Stomach (tissue), 9 donors: ENCODE measurements around the gene TECTB. TPM values are rescaled to one million over a fixed set of nuclear protein-coding genes. Genes with fewer than 3 reads are reported as not detected.

Source experiments
- DNase-seq, 2 donors: peaks; one replicate each; pipeline versions ENCODE4 v3.0.0 to v3.0.0-alpha.2; 2013 to 2019
- H3K27ac ChIP-seq, 5 donors: fragments of 200-600 bp in 4 of 5; sonication (generic) in 4 of 5; one replicate each; pipeline ENCODE4 v1.5.1; 2013 to 2019; ENCODE audit warnings: mild to moderate bottlenecking in 1 of 5, moderate library complexity in 1 of 5
- H3K27me3 ChIP-seq, 3 donors: fragments of 200-600 bp; sonication (generic); one replicate each; pipeline ENCODE4 v1.5.1; 2017 to 2019; ENCODE audit warnings: mixed run types in 1 of 3
- H3K36me3 ChIP-seq, 4 donors: fragments of 200-600 bp; sonication (generic); 1 replicate in 3 of 4; 2 replicates in 1 of 4; pipeline ENCODE4 v1.5.1; 2016 to 2019
- H3K4me1 ChIP-seq, 4 donors: fragments of 200-600 bp; sonication (generic); one replicate each; pipeline ENCODE4 v1.5.1; 2016 to 2019
- H3K4me3 ChIP-seq, 4 donors: fragments of 200-600 bp; sonication (generic) in 3 of 4; one replicate each; pipeline ENCODE4 v1.5.1; 2016 to 2019; ENCODE audit warnings: mild to moderate bottlenecking in 1 of 4
- H3K9me3 ChIP-seq, 4 donors: fragments of 200-600 bp; sonication (generic); one replicate each; pipeline ENCODE4 v1.5.1; 2016 to 2019
- CTCF ChIP-seq, 7 experiments: fragments of 450-650 bp in 4 of 7; fragments of 200-600 bp in 3 of 7; sonication (generic) in 3 of 7; IDR thresholded peaks; one replicate each; pipeline ENCODE4 v1.5.1; 2016 to 2019; ENCODE audit warnings: antibody characterized with exemption in 7 of 7, control low read depth in 2 of 7, mild to moderate bottlenecking in 1 of 7
- EP300 ChIP-seq: sonication (generic); formaldehyde crosslinking; IDR thresholded peaks from one replicate; pipeline ENCODE4 v1.6.1; 2017; ENCODE audit warnings: antibody characterized with exemption
- POLR2A ChIP-seq, 4 donors: fragments of 450-650 bp; IDR thresholded peaks; one replicate each; pipeline ENCODE4 v1.6.1; 2016; ENCODE audit warnings: antibody characterized with exemption in 4 of 4, control low read depth in 2 of 4, mild to moderate bottlenecking in 1 of 4, moderate library complexity in 1 of 4
- POLR2AphosphoS5 ChIP-seq, 3 donors: sonication (generic); formaldehyde crosslinking; IDR thresholded peaks; one replicate each; pipeline ENCODE4 v1.6.1; 2016; ENCODE audit warnings: antibody characterized with exemption in 3 of 3
- WGBS, 5 donors: extraction: QIAGEN DNeasy Blood & Tissue Kit in 3 of 5; methylation state at CpG; one replicate each; pipeline versions ENCODE4 v1.1.5 to v1.1.7; 2013 to 2018; 5-methylcytosine and 5-hydroxymethylcytosine counted together
- intact Hi-C: fragments of 100-400 bp; cut with DNase I; formaldehyde crosslinking; loops from one replicate; pipeline ENCODE4 v1.15.1; 2023; ENCODE audit warnings: low total_unique reads
- polyA plus RNA-seq, 3 donors: library from polyadenylated mRNA; stranded (reverse); fragments of 200-250 nt; gene quantifications; one replicate each; pipeline ENCODE4 v1.2.3, GENCODE V29; 2013
- total RNA-seq, 5 donors: library from RNA; depleted of rRNA; stranded (reverse); fragments of >200 nt; gene quantifications; one replicate each; pipeline versions ENCODE4 v1.1.0 to v1.2.3, GENCODE V29; 2014 to 2016
- donor health status: healthy with polysubstance abuse.
- donor health status: Bipolar disorder and iron deficiency.
- donor health status: healthy.

TECTB gene
- total and polyA plus RNA-seq, 8 donors, result not detected

- H3K9me3 ChIP-seq, result no peaks in the 10 kb centered on the region
- no peak for TF ChIP-seq POLR2AphosphoS5 (IDR thresholded peaks at IDR 0.05)
- TF ChIP-seq CTCF (IDR thresholded peaks at IDR 0.05), result no peak
- TF ChIP-seq EP300, result no peak
- no peaks in the 10 kb centered on the region for H3K36me3 ChIP-seq
- peak; percentile 25 to 37 for DNase-seq
- H3K4me3 ChIP-seq, result no peak overlapping the region
- WGBS, 5 donors, result 16 to 44% (median 33%) methylated on average over 4 of the region's 4 CpGs
- H3K4me1 ChIP-seq, result peaks cover 6 to 20% (median 13%) of the 10 kb centered on the region in 4 donors
- no peaks in the 10 kb centered on the region for H3K27me3 ChIP-seq
- peak overlapping the region in 4 of 5 donors; percentile 2 to 61 (median 34) for H3K27ac ChIP-seq
- intact Hi-C loops, result no loop called here
Observed at GRCh38 chr10:112330162-112330561, 47.0 kb downstream of the TECTB start.

- TF ChIP-seq POLR2A (IDR thresholded peaks at IDR 0.05), result no peak
- TF ChIP-seq POLR2AphosphoS5 (IDR thresholded peaks at IDR 0.05), result peak in 1 of 3 donors; percentile 9
- no peaks in the 10 kb centered on the region for H3K36me3 ChIP-seq
- peaks cover 6 to 20% (median 15%) of the 10 kb centered on the region in 4 donors for H3K4me1 ChIP-seq
- no peak overlapping the region for H3K4me3 ChIP-seq
- WGBS, 5 donors, result 23 to 63% (median 38%) methylated on average over 1 of the region's 1 CpG
- no peaks in the 10 kb centered on the region for H3K27me3 ChIP-seq
- intact Hi-C loops, result no loop called here
- DNase-seq, result peak; percentile 37 to 67
- no peaks in the 10 kb centered on the region for H3K9me3 ChIP-seq
- peak overlapping the region; percentile 27 to 62 (median 41) for H3K27ac ChIP-seq
Observed at GRCh38 chr10:112330607-112331160, 47.5 kb downstream of the TECTB start.

GRCh38 chr10:112332022-112332421 is 48.8 kb downstream of the TECTB start:
- H3K27me3 ChIP-seq, result no peaks in the 10 kb centered on the region
- WGBS, 5 donors, result 36 to 59% (median 48%) methylated on average over 3 of the region's 3 CpGs
- peak overlapping the region in 1 of 5 donors; percentile 67 for H3K27ac ChIP-seq
- DNase-seq, result no peak
- no peaks in the 10 kb centered on the region for H3K9me3 ChIP-seq
- no peaks in the 10 kb centered on the region for H3K36me3 ChIP-seq
- no peak overlapping the region for H3K4me3 ChIP-seq
- no peak for TF ChIP-seq POLR2AphosphoS5 (IDR thresholded peaks at IDR 0.05)
- no peak for TF ChIP-seq POLR2A (IDR thresholded peaks at IDR 0.05)
- no peak for TF ChIP-seq CTCF (IDR thresholded peaks at IDR 0.05)
- TF ChIP-seq EP300, result no peak
- intact Hi-C loops, result no loop called here
- H3K4me1 ChIP-seq, result peaks cover 10 to 29% (median 23%) of the 10 kb centered on the region in 4 donors

- Histone ChIP-seq H3K36me3 (no peaks in the 10 kb centered on the region), H3K4me3 (no peak overlapping the region), H3K27me3 (no peaks in the 10 kb centered on the region), H3K9me3 (no peaks in the 10 kb centered on the region), H3K4me1 (peaks cover 10 to 29% (median 23%) of the 10 kb centered on the region in 4 donors), H3K27ac (peak overlapping the region in 2 of 5 donors; percentile 35 to 67)
- peak; percentile 20 to 68 for DNase-seq
- no peak for TF ChIP-seq POLR2A (IDR thresholded peaks at IDR 0.05)
- no peak for TF ChIP-seq EP300
- TF ChIP-seq POLR2AphosphoS5 (IDR thresholded peaks at IDR 0.05), result no peak
- TF ChIP-seq CTCF (IDR thresholded peaks at IDR 0.05), result no peak
- 35 to 48% (median 41%) methylated on average over 5 of the region's 5 CpGs for WGBS, 5 donors
- intact Hi-C loops, result no loop called here
Observed at GRCh38 chr10:112332509-112333228, 49.5 kb downstream of the TECTB start.
